HepG2 (cell line): Measurements from ENCODE around the gene ZBTB7B. TPM values are rescaled to one million over a fixed set of nuclear protein-coding genes. Genes with fewer than 3 reads are reported as not detected.
A peak's percentile ranks its signal among the peaks of the same experiment; 100 is the strongest.

Source experiments
- CHD4 ChIP-seq: fragments of 200-600 bp; sonication (generic); IDR thresholded peaks from 2 replicates; pipeline ENCODE4 v1.7.0; 2017; ENCODE audit warnings: mild to moderate bottlenecking, low read length, borderline replicate concordance
- ETV5 ChIP-seq: IDR thresholded peaks from 2 replicates; pipeline ENCODE4 v1.6.1; 2018; ENCODE audit warnings: missing biosample characterization, missing genetic modification reagents, inconsistent platforms, borderline replicate concordance
- KAT8 ChIP-seq: IDR thresholded peaks from 2 replicates; pipeline ENCODE4 v1.6.1; 2016; ENCODE audit warnings: missing genetic modification reagents, missing compliant biosample characterization
- PCBP2 ChIP-seq: fragments of 200-400 bp; formaldehyde crosslinking; optimal IDR thresholded peaks from 2 replicates; pipeline ENCODE3; 2018; ENCODE audit warnings: low read length, low read depth; ENCODE audit not compliant: poor library complexity, severe bottlenecking
- REPIN1 ChIP-seq: sonication (generic); formaldehyde crosslinking; IDR thresholded peaks from 2 replicates; pipeline ENCODE4 v1.8.0; 2022; ENCODE audit warnings: missing genetic modification reagents, low read depth, mild to moderate bottlenecking, borderline replicate concordance
- SIX1 ChIP-seq: sonication (generic); formaldehyde crosslinking; IDR thresholded peaks from 2 replicates; pipeline ENCODE4 v1.4.0; 2020; ENCODE audit warnings: missing genetic modification reagents, borderline replicate concordance
- SP1 ChIP-seq, 2 experiments: fragments of 450-650 bp in 1 of 2; sonication (generic) in 1 of 2; formaldehyde crosslinking in 1 of 2; IDR thresholded peaks; 2 replicates each; pipeline versions ENCODE4 v1.4.0 to v1.6.1; 2016 to 2020; ENCODE audit warnings: missing genetic modification reagents in 1 of 2
- SP2 ChIP-seq: sonication (generic); formaldehyde crosslinking; IDR thresholded peaks from 2 replicates; pipeline ENCODE4 v1.5.1; 2020; ENCODE audit warnings: mild to moderate bottlenecking, missing genetic modification reagents
- SRSF1 ChIP-seq: fragments of 200-400 bp; formaldehyde crosslinking; optimal IDR thresholded peaks from 2 replicates; pipeline ENCODE3; 2017; ENCODE audit warnings: mild to moderate bottlenecking, low read depth, low read length, moderate library complexity
- STAG1 ChIP-seq: sonication (generic); formaldehyde crosslinking; IDR thresholded peaks from 2 replicates; pipeline ENCODE4 v1.4.0; 2020; ENCODE audit warnings: missing genetic modification reagents
- ZFP1 ChIP-seq: IDR thresholded peaks from 2 replicates; pipeline ENCODE4 v1.6.1; 2016
- ZNF234 ChIP-seq: sonication (generic); formaldehyde crosslinking; conservative IDR thresholded peaks from 2 replicates; pipeline ENCODE4 v1.5.1; 2020; ENCODE audit warnings: mild to moderate bottlenecking, missing genetic modification reagents
- ZNF773 ChIP-seq: sonication (generic); formaldehyde crosslinking; IDR thresholded peaks from 2 replicates; pipeline ENCODE4 v1.4.0; 2020; ENCODE audit warnings: missing genetic modification reagents, borderline replicate concordance
- polyA plus RNA-seq, 8 experiments: library from polyadenylated mRNA; depleted of rRNA in 3 of 8; stranded (reverse) in 7 of 8; unstranded in 1 of 8; fragments of >200 nt; fragmentation: Illumina TruSeq in 4 of 8; extraction: Trizol in 4 of 8; gene quantifications; 2 replicates each; pipeline versions ENCODE4 v1.2.1 to v1.2.3, GENCODE V29; 2011 to 2016; ENCODE audit warnings: low read depth in 4 of 8, missing spikeins in 1 of 8, mixed read lengths in 1 of 8; ENCODE audit not compliant: insufficient read depth in 1 of 8
- total RNA-seq, 5 experiments: library from RNA; depleted of rRNA; stranded (reverse); fragments of >200 nt; fragmentation: Illumina TruSeq; extraction: Trizol; gene quantifications; 2 replicates each; pipeline ENCODE4 v1.2.3, GENCODE V29; 2016; ENCODE audit warnings: low read depth in 1 of 5
- TF ChIP-seq, protein P1 (sequence below): IDR thresholded peaks from 2 replicates; pipeline ENCODE4 v1.6.1; 2016; ENCODE audit warnings: mild to moderate bottlenecking
- TF ChIP-seq, protein P2 (sequence below): sonication (generic); formaldehyde crosslinking; IDR thresholded peaks from 2 replicates; pipeline ENCODE4 v1.4.0; 2020; ENCODE audit warnings: mild to moderate bottlenecking, missing genetic modification reagents
- TF ChIP-seq, protein P3 (sequence below): sonication (generic); formaldehyde crosslinking; IDR thresholded peaks from 2 replicates; pipeline ENCODE4 v1.4.0; 2020; ENCODE audit warnings: missing genetic modification reagents; ENCODE audit errors: not compliant biosample characterization
- TF ChIP-seq, protein P4 (sequence below): sonication (generic); formaldehyde crosslinking; IDR thresholded peaks from 2 replicates; pipeline ENCODE4 v1.4.0; 2020; ENCODE audit warnings: missing genetic modification reagents, borderline replicate concordance
- TF ChIP-seq, protein P5 (sequence below): sonication (generic); formaldehyde crosslinking; IDR thresholded peaks from 2 replicates; pipeline ENCODE4 v1.4.0; 2020; ENCODE audit warnings: missing genetic modification reagents, mild to moderate bottlenecking, borderline replicate concordance

The ZBTB7B gene
- total and polyA plus RNA-seq, 2 of the 13 experiments (the other 11 are each of a cell fraction or from before 2014, with no cell fraction given) = 15.5 to 17.5 TPM

DNA sequence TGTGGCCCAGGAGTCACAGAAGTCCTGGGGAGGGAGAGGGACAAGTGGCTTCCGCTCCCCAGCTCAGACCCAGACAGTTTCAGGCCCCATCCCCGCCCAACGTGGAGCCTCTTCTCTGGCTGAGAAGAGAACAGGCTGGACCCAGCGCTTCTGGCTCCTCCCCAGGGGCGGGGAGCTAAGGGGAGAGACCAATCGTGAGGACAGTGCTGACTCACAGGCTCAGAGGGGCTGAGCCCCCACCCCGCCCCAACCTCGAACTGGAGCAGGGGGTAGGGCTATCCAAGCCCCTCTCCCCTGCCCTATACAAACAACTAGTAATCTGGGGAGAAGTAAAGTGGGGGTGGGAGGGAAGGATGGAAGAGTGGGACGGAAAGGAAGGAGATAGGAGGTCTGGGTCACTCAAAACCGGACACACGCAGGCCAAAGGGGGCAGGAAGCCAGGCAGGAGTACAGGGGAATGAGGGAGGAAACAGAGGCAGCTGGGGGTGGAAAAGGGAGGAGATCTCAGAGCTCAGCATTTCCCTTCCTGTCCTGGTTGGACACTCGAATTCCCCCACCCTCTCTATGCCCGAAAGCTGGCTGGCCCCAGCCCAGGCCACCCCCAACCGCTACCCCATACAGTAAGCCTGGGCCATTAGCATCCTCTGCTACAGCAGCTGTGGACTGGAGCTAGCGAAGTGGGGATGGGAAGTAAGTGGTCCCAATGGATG is 31.8 kb upstream of the ZBTB7B start, which contains the start of gene SHC1 (continued):
- TF ChIP-seq REPIN1 (CRISPR knock-in tag) (no peak), ZNF773 (CRISPR knock-in tag) (no peak), KAT8 (0 out of 2 replicates have a peak, but pooled peaks have one; percentile 23), SRSF1 (no peak), SP2 (CRISPR knock-in tag) (peak; percentile 41; the same call in 1 of the 2 replicates), SIX1 (CRISPR knock-in tag) (no peak), ZFP1 (CRISPR knock-in tag) (no peak), PCBP2 (peak; percentile 26), STAG1 (CRISPR knock-in tag) (no peak), ETV5 (CRISPR knock-in tag) (peak; percentile 40; the same call in 1 of the 2 replicates), ZNF234 (no peak), SP1 (IDR thresholded peaks at IDR 0.05) (no peak), SP1 (CRISPR knock-in tag; IDR thresholded peaks at IDR 0.05) (peak; percentile 37; the same call in 1 of the 2 replicates), CHD4 (no peak)
- TF ChIP-seq, protein P1, sequence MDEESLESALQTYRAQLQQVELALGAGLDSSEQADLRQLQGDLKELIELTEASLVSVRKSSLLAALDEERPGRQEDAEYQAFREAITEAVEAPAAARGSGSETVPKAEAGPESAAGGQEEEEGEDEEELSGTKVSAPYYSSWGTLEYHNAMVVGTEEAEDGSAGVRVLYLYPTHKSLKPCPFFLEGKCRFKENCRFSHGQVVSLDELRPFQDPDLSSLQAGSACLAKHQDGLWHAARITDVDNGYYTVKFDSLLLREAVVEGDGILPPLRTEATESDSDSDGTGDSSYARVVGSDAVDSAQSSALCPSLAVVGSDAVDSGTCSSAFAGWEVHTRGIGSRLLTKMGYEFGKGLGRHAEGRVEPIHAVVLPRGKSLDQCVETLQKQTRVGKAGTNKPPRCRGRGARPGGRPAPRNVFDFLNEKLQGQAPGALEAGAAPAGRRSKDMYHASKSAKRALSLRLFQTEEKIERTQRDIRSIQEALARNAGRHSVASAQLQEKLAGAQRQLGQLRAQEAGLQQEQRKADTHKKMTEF (CRISPR knock-in tag) = peak; percentile 45; the same call in 1 of the 2 replicates
- TF ChIP-seq, protein P2, sequence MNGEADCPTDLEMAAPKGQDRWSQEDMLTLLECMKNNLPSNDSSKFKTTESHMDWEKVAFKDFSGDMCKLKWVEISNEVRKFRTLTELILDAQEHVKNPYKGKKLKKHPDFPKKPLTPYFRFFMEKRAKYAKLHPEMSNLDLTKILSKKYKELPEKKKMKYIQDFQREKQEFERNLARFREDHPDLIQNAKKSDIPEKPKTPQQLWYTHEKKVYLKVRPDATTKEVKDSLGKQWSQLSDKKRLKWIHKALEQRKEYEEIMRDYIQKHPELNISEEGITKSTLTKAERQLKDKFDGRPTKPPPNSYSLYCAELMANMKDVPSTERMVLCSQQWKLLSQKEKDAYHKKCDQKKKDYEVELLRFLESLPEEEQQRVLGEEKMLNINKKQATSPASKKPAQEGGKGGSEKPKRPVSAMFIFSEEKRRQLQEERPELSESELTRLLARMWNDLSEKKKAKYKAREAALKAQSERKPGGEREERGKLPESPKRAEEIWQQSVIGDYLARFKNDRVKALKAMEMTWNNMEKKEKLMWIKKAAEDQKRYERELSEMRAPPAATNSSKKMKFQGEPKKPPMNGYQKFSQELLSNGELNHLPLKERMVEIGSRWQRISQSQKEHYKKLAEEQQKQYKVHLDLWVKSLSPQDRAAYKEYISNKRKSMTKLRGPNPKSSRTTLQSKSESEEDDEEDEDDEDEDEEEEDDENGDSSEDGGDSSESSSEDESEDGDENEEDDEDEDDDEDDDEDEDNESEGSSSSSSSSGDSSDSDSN (CRISPR knock-in tag) = peak; percentile 20; the same call in 1 of the 2 replicates
- TF ChIP-seq, protein P3, sequence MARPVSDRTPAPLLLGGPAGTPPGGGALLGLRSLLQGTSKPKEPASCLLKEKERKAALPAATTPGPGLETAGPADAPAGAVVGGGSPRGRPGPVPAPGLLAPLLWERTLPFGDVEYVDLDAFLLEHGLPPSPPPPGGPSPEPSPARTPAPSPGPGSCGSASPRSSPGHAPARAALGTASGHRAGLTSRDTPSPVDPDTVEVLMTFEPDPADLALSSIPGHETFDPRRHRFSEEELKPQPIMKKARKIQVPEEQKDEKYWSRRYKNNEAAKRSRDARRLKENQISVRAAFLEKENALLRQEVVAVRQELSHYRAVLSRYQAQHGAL (CRISPR knock-in tag) = no peak
- TF ChIP-seq, protein P4, sequence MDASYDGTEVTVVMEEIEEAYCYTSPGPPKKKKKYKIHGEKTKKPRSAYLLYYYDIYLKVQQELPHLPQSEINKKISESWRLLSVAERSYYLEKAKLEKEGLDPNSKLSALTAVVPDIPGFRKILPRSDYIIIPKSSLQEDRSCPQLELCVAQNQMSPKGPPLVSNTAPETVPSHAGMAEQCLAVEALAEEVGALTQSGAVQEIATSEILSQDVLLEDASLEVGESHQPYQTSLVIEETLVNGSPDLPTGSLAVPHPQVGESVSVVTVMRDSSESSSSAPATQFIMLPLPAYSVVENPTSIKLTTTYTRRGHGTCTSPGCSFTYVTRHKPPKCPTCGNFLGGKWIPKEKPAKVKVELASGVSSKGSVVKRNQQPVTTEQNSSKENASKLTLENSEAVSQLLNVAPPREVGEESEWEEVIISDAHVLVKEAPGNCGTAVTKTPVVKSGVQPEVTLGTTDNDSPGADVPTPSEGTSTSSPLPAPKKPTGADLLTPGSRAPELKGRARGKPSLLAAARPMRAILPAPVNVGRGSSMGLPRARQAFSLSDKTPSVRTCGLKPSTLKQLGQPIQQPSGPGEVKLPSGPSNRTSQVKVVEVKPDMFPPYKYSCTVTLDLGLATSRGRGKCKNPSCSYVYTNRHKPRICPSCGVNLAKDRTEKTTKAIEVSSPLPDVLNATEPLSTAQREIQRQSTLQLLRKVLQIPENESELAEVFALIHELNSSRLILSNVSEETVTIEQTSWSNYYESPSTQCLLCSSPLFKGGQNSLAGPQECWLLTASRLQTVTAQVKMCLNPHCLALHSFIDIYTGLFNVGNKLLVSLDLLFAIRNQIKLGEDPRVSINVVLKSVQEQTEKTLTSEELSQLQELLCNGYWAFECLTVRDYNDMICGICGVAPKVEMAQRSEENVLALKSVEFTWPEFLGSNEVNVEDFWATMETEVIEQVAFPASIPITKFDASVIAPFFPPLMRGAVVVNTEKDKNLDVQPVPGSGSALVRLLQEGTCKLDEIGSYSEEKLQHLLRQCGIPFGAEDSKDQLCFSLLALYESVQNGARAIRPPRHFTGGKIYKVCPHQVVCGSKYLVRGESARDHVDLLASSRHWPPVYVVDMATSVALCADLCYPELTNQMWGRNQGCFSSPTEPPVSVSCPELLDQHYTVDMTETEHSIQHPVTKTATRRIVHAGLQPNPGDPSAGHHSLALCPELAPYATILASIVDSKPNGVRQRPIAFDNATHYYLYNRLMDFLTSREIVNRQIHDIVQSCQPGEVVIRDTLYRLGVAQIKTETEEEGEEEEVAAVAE (CRISPR knock-in tag) = peak; percentile 58
- TF ChIP-seq, protein P5, sequence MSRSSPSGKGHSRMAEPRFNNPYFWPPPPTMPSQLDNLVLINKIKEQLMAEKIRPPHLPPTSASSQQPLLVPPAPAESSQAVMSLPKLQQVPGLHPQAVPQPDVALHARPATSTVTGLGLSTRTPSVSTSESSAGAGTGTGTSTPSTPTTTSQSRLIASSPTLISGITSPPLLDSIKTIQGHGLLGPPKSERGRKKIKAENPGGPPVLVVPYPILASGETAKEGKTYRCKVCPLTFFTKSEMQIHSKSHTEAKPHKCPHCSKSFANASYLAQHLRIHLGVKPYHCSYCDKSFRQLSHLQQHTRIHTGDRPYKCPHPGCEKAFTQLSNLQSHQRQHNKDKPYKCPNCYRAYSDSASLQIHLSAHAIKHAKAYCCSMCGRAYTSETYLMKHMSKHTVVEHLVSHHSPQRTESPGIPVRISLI = 0 out of 2 replicates have a peak, but pooled peaks have one; percentile 24
